ENCODE measurements around the gene CTAG1A. TPM values are rescaled to one million over a fixed set of nuclear protein-coding genes. Genes with fewer than 3 reads are reported as not detected.
"Not testable (repeated sequence)": the region's sequence is repeated elsewhere in the genome, so short reads cannot be mapped to it uniquely, and the experiment has no call there.

The CTAG1A gene
- not detected for polyA plus RNA-seq (2013, experiment 1 of 2)
- polyA plus RNA-seq (2013, experiment 2 of 2), result not detected

- not testable (repeated sequence) for H2AK5ac ChIP-seq (ENCODE audit: low read length, severe bottlenecking); H3K14ac ChIP-seq (ENCODE audit: low read length in 2 of 2); H4K8ac ChIP-seq (ENCODE audit: low read length); H4K91ac ChIP-seq (ENCODE audit: low read length); H3K18ac ChIP-seq (ENCODE audit: low read depth in 1 of 2, low read length in 2 of 2); H3K27ac ChIP-seq (ENCODE audit: low read length, poor library complexity, severe bottlenecking); H3K4me2 ChIP-seq (ENCODE audit: low read length, poor library complexity, severe bottlenecking); H2BK120ac ChIP-seq (ENCODE audit: low read depth, low read length); H2BK12ac ChIP-seq (ENCODE audit: low read length in 2 of 2); H3K36me3 ChIP-seq (ENCODE audit: control insufficient read depth in 1 of 2, insufficient read depth in 2 of 2, low read depth in 1 of 2, low read length in 2 of 2); H3K4ac ChIP-seq (ENCODE audit: low read depth in 1 of 2, low read length in 2 of 2); DNase-seq; H3K23ac ChIP-seq (ENCODE audit: low read length in 2 of 2); H3K27me3 ChIP-seq (ENCODE audit: control insufficient read depth in 1 of 2, insufficient read depth in 1 of 2, low read length in 2 of 2); H3K4me3 ChIP-seq (ENCODE audit: insufficient read depth in 1 of 2, low read depth in 1 of 2, low read length in 2 of 2); H2BK15ac ChIP-seq (ENCODE audit: low read depth, poor library complexity, severe bottlenecking); H3K9me3 ChIP-seq (ENCODE audit: control insufficient read depth, low read length); H3K79me1 ChIP-seq (replicated peaks; ENCODE audit: low read length, poor library complexity, severe bottlenecking); H3K9ac ChIP-seq (ENCODE audit: low read length); H2BK5ac ChIP-seq (ENCODE audit: low read depth, low read length, poor library complexity, severe bottlenecking); H2AFZ ChIP-seq (ENCODE audit: low read depth, low read length); H3K4me1 ChIP-seq (ENCODE audit: control insufficient read depth, insufficient read depth, low read depth, low read length)
- no CpG with 5 or more reads among the region's 39 CpGs for WGBS
These were observed at the start of gene CTAG1A for GRCh38 chrX:154584585-154585183. Gene CTAG1A, plus strand, starts transcription at chrX:154585133. Its CDS starts 74 bp downstream, at chrX:154585207.

GRCh38 chrX:154535892-154536291 is 49.0 kb upstream of the CTAG1A start:
- Histone ChIP-seq H3K4me1 (ENCODE audit: control insufficient read depth, insufficient read depth, low read depth, low read length) (peaks cover 21% of the 10 kb centered on the region), H3K27me3 (ENCODE audit: control insufficient read depth in 1 of 2, insufficient read depth in 1 of 2, low read length in 2 of 2) (peaks cover 0 to 14% of the 10 kb centered on the region in 2 experiments), H3K9me3 (ENCODE audit: control insufficient read depth, low read length) (no peaks in the 10 kb centered on the region), H3K79me1 (replicated peaks; ENCODE audit: low read length, poor library complexity, severe bottlenecking) (peaks cover 4% of the 10 kb centered on the region), H2AK5ac (ENCODE audit: low read length, severe bottlenecking) (no peak overlapping the region), H3K18ac (ENCODE audit: low read depth in 1 of 2, low read length in 2 of 2) (no peak overlapping the region), H2BK12ac (ENCODE audit: low read length in 2 of 2) (no peak overlapping the region), H3K23ac (ENCODE audit: low read length in 2 of 2) (no peak overlapping the region), H3K4ac (ENCODE audit: low read depth in 1 of 2, low read length in 2 of 2) (no peak overlapping the region), H3K14ac (ENCODE audit: low read length in 2 of 2) (no peak overlapping the region), H2BK120ac (ENCODE audit: low read depth, low read length) (no peak overlapping the region), H3K4me2 (ENCODE audit: low read length, poor library complexity, severe bottlenecking) (no peak overlapping the region), H4K8ac (ENCODE audit: low read length) (peak overlapping the region; percentile 28), H3K4me3 (ENCODE audit: insufficient read depth in 1 of 2, low read depth in 1 of 2, low read length in 2 of 2) (no peak overlapping the region), H3K36me3 (ENCODE audit: control insufficient read depth in 1 of 2, insufficient read depth in 2 of 2, low read depth in 1 of 2, low read length in 2 of 2) (peaks cover 51% of the 10 kb centered on the region in 2 experiments), H2AFZ (ENCODE audit: low read depth, low read length) (no peak overlapping the region), H3K9ac (ENCODE audit: low read length) (no peak overlapping the region), H3K27ac (ENCODE audit: low read length, poor library complexity, severe bottlenecking) (no peak overlapping the region), H2BK15ac (ENCODE audit: low read depth, poor library complexity, severe bottlenecking) (no peak overlapping the region), H4K91ac (ENCODE audit: low read length) (peak overlapping the region; percentile 7), H2BK5ac (ENCODE audit: low read depth, low read length, poor library complexity, severe bottlenecking) (no peak overlapping the region)
- DNase-seq, result no peak
- WGBS, result 97% methylated on average over 8 of the region's 9 CpGs

GRCh38 chrX:154539077-154539476 is 45.9 kb upstream of the CTAG1A start:
- peaks cover 4% of the 10 kb centered on the region for H3K79me1 ChIP-seq (replicated peaks; ENCODE audit: low read length, poor library complexity, severe bottlenecking)
- H3K14ac ChIP-seq (ENCODE audit: low read length in 2 of 2), result no peak overlapping the region
- no peak overlapping the region for H2AFZ ChIP-seq (ENCODE audit: low read depth, low read length)
- no peak overlapping the region for H3K4me3 ChIP-seq (ENCODE audit: insufficient read depth in 1 of 2, low read depth in 1 of 2, low read length in 2 of 2)
- H3K4ac ChIP-seq (ENCODE audit: low read depth in 1 of 2, low read length in 2 of 2), result no peak overlapping the region
- peaks cover 0 to 15% of the 10 kb centered on the region in 2 experiments for H3K27me3 ChIP-seq (ENCODE audit: control insufficient read depth in 1 of 2, insufficient read depth in 1 of 2, low read length in 2 of 2)
- no peak overlapping the region for H4K91ac ChIP-seq (ENCODE audit: low read length)
- no peak overlapping the region for H2BK5ac ChIP-seq (ENCODE audit: low read depth, low read length, poor library complexity, severe bottlenecking)
- H3K23ac ChIP-seq (ENCODE audit: low read length in 2 of 2), result no peak overlapping the region
- no peak overlapping the region for H2BK12ac ChIP-seq (ENCODE audit: low read length in 2 of 2)
- H3K18ac ChIP-seq (ENCODE audit: low read depth in 1 of 2, low read length in 2 of 2), result peak overlapping the region in 1 of 2 experiments; percentile 21
- no peak overlapping the region for H2BK120ac ChIP-seq (ENCODE audit: low read depth, low read length)
- H3K4me2 ChIP-seq (ENCODE audit: low read length, poor library complexity, severe bottlenecking), result no peak overlapping the region
- DNase-seq, result no peak
- no peak overlapping the region for H2AK5ac ChIP-seq (ENCODE audit: low read length, severe bottlenecking)
- 90% methylated on average over 7 of the region's 8 CpGs for WGBS
- H4K8ac ChIP-seq (ENCODE audit: low read length), result no peak overlapping the region
- H2BK15ac ChIP-seq (ENCODE audit: low read depth, poor library complexity, severe bottlenecking), result no peak overlapping the region
- H3K9me3 ChIP-seq (ENCODE audit: control insufficient read depth, low read length), result no peaks in the 10 kb centered on the region
- H3K27ac ChIP-seq (ENCODE audit: low read length, poor library complexity, severe bottlenecking), result no peak overlapping the region
- peaks cover 33 to 40% of the 10 kb centered on the region in 2 experiments for H3K36me3 ChIP-seq (ENCODE audit: control insufficient read depth in 1 of 2, insufficient read depth in 2 of 2, low read depth in 1 of 2, low read length in 2 of 2)
- H3K4me1 ChIP-seq (ENCODE audit: control insufficient read depth, insufficient read depth, low read depth, low read length), result peaks cover 28% of the 10 kb centered on the region
- H3K9ac ChIP-seq (ENCODE audit: low read length), result no peak overlapping the region

GRCh38 chrX:154540365-154540764 is 44.6 kb upstream of the CTAG1A start:
- not testable (repeated sequence) for H3K4me2 ChIP-seq (ENCODE audit: low read length, poor library complexity, severe bottlenecking); H3K4ac ChIP-seq (ENCODE audit: low read depth in 1 of 2, low read length in 2 of 2); H3K18ac ChIP-seq (ENCODE audit: low read depth in 1 of 2, low read length in 2 of 2); H2BK120ac ChIP-seq (ENCODE audit: low read depth, low read length); H2AK5ac ChIP-seq (ENCODE audit: low read length, severe bottlenecking); H3K14ac ChIP-seq (ENCODE audit: low read length in 2 of 2); H3K79me1 ChIP-seq (replicated peaks; ENCODE audit: low read length, poor library complexity, severe bottlenecking); DNase-seq; H3K9me3 ChIP-seq (ENCODE audit: control insufficient read depth, low read length); H3K23ac ChIP-seq (ENCODE audit: low read length in 2 of 2); H2BK12ac ChIP-seq (ENCODE audit: low read length in 2 of 2); H3K9ac ChIP-seq (ENCODE audit: low read length); H4K91ac ChIP-seq (ENCODE audit: low read length); H2BK15ac ChIP-seq (ENCODE audit: low read depth, poor library complexity, severe bottlenecking); H4K8ac ChIP-seq (ENCODE audit: low read length); H2AFZ ChIP-seq (ENCODE audit: low read depth, low read length); H3K27ac ChIP-seq (ENCODE audit: low read length, poor library complexity, severe bottlenecking); H3K4me3 ChIP-seq (ENCODE audit: insufficient read depth in 1 of 2, low read depth in 1 of 2, low read length in 2 of 2); H2BK5ac ChIP-seq (ENCODE audit: low read depth, low read length, poor library complexity, severe bottlenecking)
- Histone ChIP-seq H3K27me3 (ENCODE audit: control insufficient read depth in 1 of 2, insufficient read depth in 1 of 2, low read length in 2 of 2) (peaks cover 0 to 15% of the 10 kb centered on the region in 2 experiments), H3K36me3 (ENCODE audit: control insufficient read depth in 1 of 2, insufficient read depth in 2 of 2, low read depth in 1 of 2, low read length in 2 of 2) (peaks cover 22 to 41% of the 10 kb centered on the region in 2 experiments), H3K4me1 (ENCODE audit: control insufficient read depth, insufficient read depth, low read depth, low read length) (peaks cover 24% of the 10 kb centered on the region)
- WGBS, result 92% methylated on average over 5 of the region's 7 CpGs

All from mesenchymal stem cell (in vitro differentiated cells and primary cell).